ENCODE measurements around the gene ZNF70. TPM values are rescaled to one million over a fixed set of nuclear protein-coding genes. Genes with fewer than 3 reads are reported as not detected.

ZNF70 gene
- total RNA-seq, 1 donor from 2014 or later, result 4.9 TPM

- Mint-ChIP-seq H3K4me1 (peaks cover 65% of the 10 kb centered on the region), H3K9me3 (no peaks in the 10 kb centered on the region), H3K27ac (peak overlapping the region; percentile 62), H3K27me3 (no peaks in the 10 kb centered on the region), H3K4me3 (peak overlapping the region; percentile 50), H3K36me3 (ENCODE audit: low read depth) (peaks cover 14% of the 10 kb centered on the region)
- intact Hi-C loops (cut with micrococcal nuclease), result loop anchor here (5.0 to 10.0 kb wide), 3 partner anchors 48 to 223 kb away; no protein-coding TSS in a partner anchor
- no peak for ATAC-seq (ENCODE audit: low read depth)
- DNase-seq, result no peak
- ChIA-PET POLR2A (interaction anchor here (0.5 to 11.8 kb wide), 5 partner anchors 12 to 624 kb away, joined by 3 to 229 read pairs (median 6); partner anchors contain the start of genes SLC2A11, VPREB3 and ZNF70), CTCF (interaction anchor here (0.9 to 2.7 kb wide), 3 partner anchors 10 to 84 kb away, joined by 3 to 7 read pairs (median 5); no protein-coding TSS in a partner anchor)
- TF ChIP-seq, protein P1, sequence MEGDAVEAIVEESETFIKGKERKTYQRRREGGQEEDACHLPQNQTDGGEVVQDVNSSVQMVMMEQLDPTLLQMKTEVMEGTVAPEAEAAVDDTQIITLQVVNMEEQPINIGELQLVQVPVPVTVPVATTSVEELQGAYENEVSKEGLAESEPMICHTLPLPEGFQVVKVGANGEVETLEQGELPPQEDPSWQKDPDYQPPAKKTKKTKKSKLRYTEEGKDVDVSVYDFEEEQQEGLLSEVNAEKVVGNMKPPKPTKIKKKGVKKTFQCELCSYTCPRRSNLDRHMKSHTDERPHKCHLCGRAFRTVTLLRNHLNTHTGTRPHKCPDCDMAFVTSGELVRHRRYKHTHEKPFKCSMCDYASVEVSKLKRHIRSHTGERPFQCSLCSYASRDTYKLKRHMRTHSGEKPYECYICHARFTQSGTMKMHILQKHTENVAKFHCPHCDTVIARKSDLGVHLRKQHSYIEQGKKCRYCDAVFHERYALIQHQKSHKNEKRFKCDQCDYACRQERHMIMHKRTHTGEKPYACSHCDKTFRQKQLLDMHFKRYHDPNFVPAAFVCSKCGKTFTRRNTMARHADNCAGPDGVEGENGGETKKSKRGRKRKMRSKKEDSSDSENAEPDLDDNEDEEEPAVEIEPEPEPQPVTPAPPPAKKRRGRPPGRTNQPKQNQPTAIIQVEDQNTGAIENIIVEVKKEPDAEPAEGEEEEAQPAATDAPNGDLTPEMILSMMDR (IDR thresholded peaks at IDR 0.05), result no peak
These were observed 14.3 kb upstream of the ZNF70 start for GRCh38 chr22:23764899-23765881.

GRCh38 chr22:23763954-23764353 is 13.0 kb upstream of the ZNF70 start:
- Mint-ChIP-seq H3K27ac (peak overlapping the region; percentile 70), H3K4me3 (peak overlapping the region; percentile 77), H3K9me3 (no peaks in the 10 kb centered on the region), H3K4me1 (peaks cover 54% of the 10 kb centered on the region), H3K36me3 (ENCODE audit: low read depth) (peaks cover 14% of the 10 kb centered on the region), H3K27me3 (no peaks in the 10 kb centered on the region)
- intact Hi-C loops (cut with micrococcal nuclease), result loop anchor here (1.0 to 10.0 kb wide), 2 partner anchors 12 to 139 kb away; no protein-coding TSS in a partner anchor
- TF ChIP-seq, protein P1 (IDR thresholded peaks at IDR 0.05), result no peak
- ChIA-PET CTCF (interaction anchor here (2.7 kb wide), 1 partner anchor 86 kb away, joined by 7 read pairs; no protein-coding TSS in a partner anchor), POLR2A (interaction anchor here (2.2 to 11.8 kb wide), 2 partner anchors 11 to 46 kb away, joined by 6 to 229 read pairs; partner anchors contain the start of genes VPREB3 and ZNF70)
- ATAC-seq (ENCODE audit: low read depth) (no peak), DNase-seq (no peak)

DNA sequence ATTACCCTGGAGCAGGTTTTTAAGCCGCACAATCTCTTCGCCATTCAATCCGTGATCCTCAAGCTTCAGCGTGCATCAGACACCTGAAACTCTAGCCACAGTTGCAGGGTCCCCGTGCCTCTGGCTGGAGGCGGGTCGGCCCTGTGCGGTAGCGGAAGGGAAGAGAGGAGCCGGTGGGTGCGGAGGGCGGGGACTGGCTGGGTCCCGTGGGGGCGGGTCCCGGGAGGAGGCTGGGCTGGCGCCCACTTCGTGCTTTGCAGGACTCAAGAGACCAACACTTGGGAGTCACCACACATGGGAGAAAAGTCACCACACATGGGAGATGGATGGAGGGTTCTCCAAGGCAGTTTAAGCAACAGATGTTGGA is 12.7 kb upstream of the ZNF70 start:
- H3K4me1 Mint-ChIP-seq, result peaks cover 51% of the 10 kb centered on the region
- intact Hi-C loops (cut with micrococcal nuclease), result loop anchor here (1.0 to 10.0 kb wide), 2 partner anchors 11 to 139 kb away; no protein-coding TSS in a partner anchor
- H3K27me3 Mint-ChIP-seq, result no peaks in the 10 kb centered on the region
- H3K9me3 Mint-ChIP-seq, result no peaks in the 10 kb centered on the region
- POLR2A ChIA-PET, result interaction anchor here (0.7 to 11.8 kb wide), 3 partner anchors 10 to 46 kb away, joined by 3 to 229 read pairs (median 6); partner anchors contain the start of genes VPREB3 and ZNF70
- peak; percentile 55 for DNase-seq
- peaks cover 14% of the 10 kb centered on the region for H3K36me3 Mint-ChIP-seq (ENCODE audit: low read depth)
- H3K27ac Mint-ChIP-seq, result peak overlapping the region; percentile 70
- ATAC-seq (ENCODE audit: low read depth), result peak; percentile 43
- TF ChIP-seq, protein P1 (IDR thresholded peaks at IDR 0.05), result no peak
- CTCF ChIA-PET, result interaction anchor here (2.7 kb wide), 1 partner anchor 86 kb away, joined by 7 read pairs; no protein-coding TSS in a partner anchor
- peak overlapping the region; percentile 77 for H3K4me3 Mint-ChIP-seq

GRCh38 chr22:23762842-23763578 is 12.1 kb upstream of the ZNF70 start, which contains the start of gene C22orf15:
C22orf15 (plus strand) TSS chr22:23762990; CDS start chr22:23763307, 317 bp downstream.
- DNase-seq (no peak), ATAC-seq (ENCODE audit: low read depth) (no peak)
- peak within 1 kb of the TSS; percentile 70 for H3K27ac Mint-ChIP-seq
- ChIA-PET POLR2A (interaction anchor here (0.7 to 11.8 kb wide), 5 partner anchors 10 to 1721 kb away, joined by 3 to 229 read pairs (median 8); partner anchors contain the start of genes VPREB3 and ZNF70), CTCF (interaction anchor here (2.7 kb wide), 1 partner anchor 86 kb away, joined by 7 read pairs; no protein-coding TSS in a partner anchor)
- TF ChIP-seq, protein P1 (IDR thresholded peaks at IDR 0.05), result no peak
- H3K4me1 Mint-ChIP-seq, result peaks cover 47% of the 10 kb centered on the region
- H3K27me3 Mint-ChIP-seq, result no peaks in the 10 kb centered on the region
- intact Hi-C loops (cut with micrococcal nuclease), result loop anchor here (1.0 to 10.0 kb wide), 2 partner anchors 11 to 138 kb away; no protein-coding TSS in a partner anchor
- peaks cover 14% of the 10 kb centered on the region for H3K36me3 Mint-ChIP-seq (ENCODE audit: low read depth)
- H3K4me3 Mint-ChIP-seq, result peak within 1 kb of the TSS; percentile 77
- H3K9me3 Mint-ChIP-seq, result no peaks in the 10 kb centered on the region

Data from activated B cell treated with CpG ODN at 0.5 μM for 24 hours (primary cell).